ENCODE results near the gene CACHD1. TPM values are rescaled to one million over a fixed set of nuclear protein-coding genes. Genes with fewer than 3 reads are reported as not detected.

CACHD1 gene
- polyA plus RNA-seq, 1 of the 3 experiments (the other 2 are of a cell fraction) = 2.2 TPM

DNA sequence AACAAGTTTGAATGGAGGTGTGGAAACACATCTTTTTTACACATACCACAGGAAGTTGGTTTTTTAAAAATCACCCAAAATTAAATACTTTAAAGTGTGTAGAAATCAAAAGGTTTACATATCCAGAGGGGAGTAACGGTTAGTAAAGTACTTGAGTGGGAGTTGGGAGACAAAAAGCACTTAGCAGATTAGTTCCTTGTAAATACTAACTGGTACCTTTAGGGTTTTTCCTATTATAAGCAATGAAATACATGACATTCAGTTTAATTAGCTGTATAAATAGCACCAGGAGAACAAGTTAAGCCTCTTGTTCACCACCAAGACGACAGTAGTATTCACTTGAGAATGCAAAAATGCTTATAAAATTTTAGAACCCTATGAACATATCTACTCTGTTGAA is 251.2 kb downstream of the CACHD1 start:
- Histone ChIP-seq H3K27me3 (ENCODE audit: insufficient read depth) (no peaks in the 10 kb centered on the region; the same call in 1 of the 2 replicates), H3K4me1 (ENCODE audit: control insufficient read depth in 1 of 2, insufficient read depth in 2 of 2, low read depth in 1 of 2, low read length in 1 of 2) (no peaks in the 10 kb centered on the region), H3K79me2 (ENCODE audit: insufficient read depth) (no peaks in the 10 kb centered on the region), H3K4me2 (no peak overlapping the region), H3K9me3 (no peaks in the 10 kb centered on the region), H2AFZ (ENCODE audit: low read depth) (no peak overlapping the region), H3K9ac (no peak overlapping the region), H3F3A (replicated peaks; ENCODE audit: insufficient read depth) (no peaks in the 10 kb centered on the region), H3K4me3 (ENCODE audit: low read depth in 2 of 2, low read length in 1 of 2) (no peak overlapping the region), H3K9me2 (no peaks in the 10 kb centered on the region), H4K20me1 (ENCODE audit: insufficient read depth) (no peaks in the 10 kb centered on the region), H3K36me3 (replicated peaks in 1 of 2; ENCODE audit: control insufficient read depth in 1 of 2, insufficient read depth in 2 of 2, low read length in 1 of 2) (no peaks in the 10 kb centered on the region), H3K27ac (ENCODE audit: low read depth in 2 of 2, low read length in 1 of 2) (no peak overlapping the region)
- TF ChIP-seq EZH2phosphoT487 (IDR thresholded peaks at IDR 0.05; ENCODE audit: borderline replicate concordance, low read depth) (no peak), EP300 (IDR thresholded peaks at IDR 0.05; ENCODE audit: borderline replicate concordance in 1 of 2, low read depth in 1 of 2, low read length in 1 of 2) (no peak), YY1 (IDR thresholded peaks at IDR 0.05; ENCODE audit: low read depth) (no peak), JUND (IDR thresholded peaks at IDR 0.05) (no peak), FOSL2 (IDR thresholded peaks at IDR 0.05; ENCODE audit: borderline replicate concordance, low read depth) (no peak), CHD2 (IDR thresholded peaks at IDR 0.05; ENCODE audit: low read length, partially characterized antibody) (no peak), RXRA (IDR thresholded peaks at IDR 0.05; ENCODE audit: borderline replicate concordance, low read depth) (no peak), ELF1 (IDR thresholded peaks at IDR 0.05) (no peak), GABPA (IDR thresholded peaks at IDR 0.05; ENCODE audit: low read depth) (no peak), NFIC (IDR thresholded peaks at IDR 0.05; ENCODE audit: borderline replicate concordance) (no peak), TEAD4 (IDR thresholded peaks at IDR 0.05; ENCODE audit: borderline replicate concordance, insufficient read depth) (no peak), FOXJ3 (CRISPR knock-in tag; IDR thresholded peaks at IDR 0.05) (no peak), TCF12 (IDR thresholded peaks at IDR 0.05) (no peak), SMC3 (IDR thresholded peaks at IDR 0.05; ENCODE audit: low read depth, low read length) (no peak), FOXM1 (IDR thresholded peaks at IDR 0.05; ENCODE audit: low read depth) (no peak)
- TF ChIP-seq, protein P1, sequence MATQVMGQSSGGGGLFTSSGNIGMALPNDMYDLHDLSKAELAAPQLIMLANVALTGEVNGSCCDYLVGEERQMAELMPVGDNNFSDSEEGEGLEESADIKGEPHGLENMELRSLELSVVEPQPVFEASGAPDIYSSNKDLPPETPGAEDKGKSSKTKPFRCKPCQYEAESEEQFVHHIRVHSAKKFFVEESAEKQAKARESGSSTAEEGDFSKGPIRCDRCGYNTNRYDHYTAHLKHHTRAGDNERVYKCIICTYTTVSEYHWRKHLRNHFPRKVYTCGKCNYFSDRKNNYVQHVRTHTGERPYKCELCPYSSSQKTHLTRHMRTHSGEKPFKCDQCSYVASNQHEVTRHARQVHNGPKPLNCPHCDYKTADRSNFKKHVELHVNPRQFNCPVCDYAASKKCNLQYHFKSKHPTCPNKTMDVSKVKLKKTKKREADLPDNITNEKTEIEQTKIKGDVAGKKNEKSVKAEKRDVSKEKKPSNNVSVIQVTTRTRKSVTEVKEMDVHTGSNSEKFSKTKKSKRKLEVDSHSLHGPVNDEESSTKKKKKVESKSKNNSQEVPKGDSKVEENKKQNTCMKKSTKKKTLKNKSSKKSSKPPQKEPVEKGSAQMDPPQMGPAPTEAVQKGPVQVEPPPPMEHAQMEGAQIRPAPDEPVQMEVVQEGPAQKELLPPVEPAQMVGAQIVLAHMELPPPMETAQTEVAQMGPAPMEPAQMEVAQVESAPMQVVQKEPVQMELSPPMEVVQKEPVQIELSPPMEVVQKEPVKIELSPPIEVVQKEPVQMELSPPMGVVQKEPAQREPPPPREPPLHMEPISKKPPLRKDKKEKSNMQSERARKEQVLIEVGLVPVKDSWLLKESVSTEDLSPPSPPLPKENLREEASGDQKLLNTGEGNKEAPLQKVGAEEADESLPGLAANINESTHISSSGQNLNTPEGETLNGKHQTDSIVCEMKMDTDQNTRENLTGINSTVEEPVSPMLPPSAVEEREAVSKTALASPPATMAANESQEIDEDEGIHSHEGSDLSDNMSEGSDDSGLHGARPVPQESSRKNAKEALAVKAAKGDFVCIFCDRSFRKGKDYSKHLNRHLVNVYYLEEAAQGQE (IDR thresholded peaks at IDR 0.05; ENCODE audit: low read depth, low read length) = no peak
- TF ChIP-seq, protein P2, sequence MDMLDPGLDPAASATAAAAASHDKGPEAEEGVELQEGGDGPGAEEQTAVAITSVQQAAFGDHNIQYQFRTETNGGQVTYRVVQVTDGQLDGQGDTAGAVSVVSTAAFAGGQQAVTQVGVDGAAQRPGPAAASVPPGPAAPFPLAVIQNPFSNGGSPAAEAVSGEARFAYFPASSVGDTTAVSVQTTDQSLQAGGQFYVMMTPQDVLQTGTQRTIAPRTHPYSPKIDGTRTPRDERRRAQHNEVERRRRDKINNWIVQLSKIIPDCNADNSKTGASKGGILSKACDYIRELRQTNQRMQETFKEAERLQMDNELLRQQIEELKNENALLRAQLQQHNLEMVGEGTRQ (IDR thresholded peaks at IDR 0.05; ENCODE audit: borderline replicate concordance, low read depth, low read length) = no peak
- TF ChIP-seq, protein P3, sequence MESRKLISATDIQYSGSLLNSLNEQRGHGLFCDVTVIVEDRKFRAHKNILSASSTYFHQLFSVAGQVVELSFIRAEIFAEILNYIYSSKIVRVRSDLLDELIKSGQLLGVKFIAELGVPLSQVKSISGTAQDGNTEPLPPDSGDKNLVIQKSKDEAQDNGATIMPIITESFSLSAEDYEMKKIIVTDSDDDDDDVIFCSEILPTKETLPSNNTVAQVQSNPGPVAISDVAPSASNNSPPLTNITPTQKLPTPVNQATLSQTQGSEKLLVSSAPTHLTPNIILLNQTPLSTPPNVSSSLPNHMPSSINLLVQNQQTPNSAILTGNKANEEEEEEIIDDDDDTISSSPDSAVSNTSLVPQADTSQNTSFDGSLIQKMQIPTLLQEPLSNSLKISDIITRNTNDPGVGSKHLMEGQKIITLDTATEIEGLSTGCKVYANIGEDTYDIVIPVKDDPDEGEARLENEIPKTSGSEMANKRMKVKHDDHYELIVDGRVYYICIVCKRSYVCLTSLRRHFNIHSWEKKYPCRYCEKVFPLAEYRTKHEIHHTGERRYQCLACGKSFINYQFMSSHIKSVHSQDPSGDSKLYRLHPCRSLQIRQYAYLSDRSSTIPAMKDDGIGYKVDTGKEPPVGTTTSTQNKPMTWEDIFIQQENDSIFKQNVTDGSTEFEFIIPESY (IDR thresholded peaks at IDR 0.05; ENCODE audit: borderline replicate concordance, low read depth) = no peak
- TF ChIP-seq, protein P4, sequence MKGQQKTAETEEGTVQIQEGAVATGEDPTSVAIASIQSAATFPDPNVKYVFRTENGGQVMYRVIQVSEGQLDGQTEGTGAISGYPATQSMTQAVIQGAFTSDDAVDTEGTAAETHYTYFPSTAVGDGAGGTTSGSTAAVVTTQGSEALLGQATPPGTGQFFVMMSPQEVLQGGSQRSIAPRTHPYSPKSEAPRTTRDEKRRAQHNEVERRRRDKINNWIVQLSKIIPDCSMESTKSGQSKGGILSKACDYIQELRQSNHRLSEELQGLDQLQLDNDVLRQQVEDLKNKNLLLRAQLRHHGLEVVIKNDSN (IDR thresholded peaks at IDR 0.05; ENCODE audit: borderline replicate concordance, low read depth) = no peak
- TF ChIP-seq, protein P5, sequence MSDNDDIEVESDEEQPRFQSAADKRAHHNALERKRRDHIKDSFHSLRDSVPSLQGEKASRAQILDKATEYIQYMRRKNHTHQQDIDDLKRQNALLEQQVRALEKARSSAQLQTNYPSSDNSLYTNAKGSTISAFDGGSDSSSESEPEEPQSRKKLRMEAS (IDR thresholded peaks at IDR 0.05; ENCODE audit: low read depth) = no peak
- ChIA-PET POLR2A (no interaction called here), CTCF (no interaction called here)
- WGBS (ENCODE audit: low lambda C conversion rate) = 19% methylated on average over 2 of the region's 2 CpGs
- DNase-seq = no peak
